Measurements from ENCODE around the gene TMEM217. TPM values are rescaled to one million over a fixed set of nuclear protein-coding genes. Genes with fewer than 3 reads are reported as not detected.
A peak's percentile ranks its signal among the peaks of the same experiment; 100 is the strongest.

TMEM217 gene
- total RNA-seq, 2 donors from 2014 or later, result 0.41 to 6.2 TPM

DNA sequence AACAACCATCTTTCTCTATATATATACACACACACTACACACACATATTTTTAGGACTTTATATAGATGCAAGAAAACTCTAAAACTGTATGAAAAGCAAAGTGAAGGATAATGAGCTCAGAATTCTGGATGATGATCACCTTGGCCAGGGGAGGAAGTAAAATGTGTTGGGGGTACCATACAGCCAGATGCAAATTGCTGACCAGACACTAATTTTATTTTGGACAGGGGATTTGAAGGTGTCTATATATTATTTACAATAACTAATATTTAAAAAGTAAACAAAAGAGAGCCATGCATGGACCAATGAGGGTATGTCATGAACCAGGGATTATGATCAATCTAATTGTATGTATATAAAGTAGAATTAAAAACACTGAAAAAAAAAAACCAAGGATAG is 20.2 kb downstream of the TMEM217 start:
- ATAC-seq (ENCODE audit: insufficient number of reproducible peaks, low FRiP score, low read depth) (no peak), DNase-seq (ENCODE audit: low spot score) (no peak)
- Histone ChIP-seq H3K9me3 (no peaks in the 10 kb centered on the region), H3K4me3 (no peak overlapping the region), H3K27me3 (replicated peaks; ENCODE audit: insufficient read depth) (no peaks in the 10 kb centered on the region), H3K27ac (peak overlapping the region in 1 of 2 donors; percentile 89), H3K4me1 (ENCODE audit: control insufficient read depth in 1 of 2, low read depth in 2 of 2) (peaks cover 33 to 44% of the 10 kb centered on the region in 2 donors), H3K36me3 (no peaks in the 10 kb centered on the region)
- TF ChIP-seq, protein P1, sequence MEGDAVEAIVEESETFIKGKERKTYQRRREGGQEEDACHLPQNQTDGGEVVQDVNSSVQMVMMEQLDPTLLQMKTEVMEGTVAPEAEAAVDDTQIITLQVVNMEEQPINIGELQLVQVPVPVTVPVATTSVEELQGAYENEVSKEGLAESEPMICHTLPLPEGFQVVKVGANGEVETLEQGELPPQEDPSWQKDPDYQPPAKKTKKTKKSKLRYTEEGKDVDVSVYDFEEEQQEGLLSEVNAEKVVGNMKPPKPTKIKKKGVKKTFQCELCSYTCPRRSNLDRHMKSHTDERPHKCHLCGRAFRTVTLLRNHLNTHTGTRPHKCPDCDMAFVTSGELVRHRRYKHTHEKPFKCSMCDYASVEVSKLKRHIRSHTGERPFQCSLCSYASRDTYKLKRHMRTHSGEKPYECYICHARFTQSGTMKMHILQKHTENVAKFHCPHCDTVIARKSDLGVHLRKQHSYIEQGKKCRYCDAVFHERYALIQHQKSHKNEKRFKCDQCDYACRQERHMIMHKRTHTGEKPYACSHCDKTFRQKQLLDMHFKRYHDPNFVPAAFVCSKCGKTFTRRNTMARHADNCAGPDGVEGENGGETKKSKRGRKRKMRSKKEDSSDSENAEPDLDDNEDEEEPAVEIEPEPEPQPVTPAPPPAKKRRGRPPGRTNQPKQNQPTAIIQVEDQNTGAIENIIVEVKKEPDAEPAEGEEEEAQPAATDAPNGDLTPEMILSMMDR (IDR thresholded peaks at IDR 0.05), result no peak

DNA sequence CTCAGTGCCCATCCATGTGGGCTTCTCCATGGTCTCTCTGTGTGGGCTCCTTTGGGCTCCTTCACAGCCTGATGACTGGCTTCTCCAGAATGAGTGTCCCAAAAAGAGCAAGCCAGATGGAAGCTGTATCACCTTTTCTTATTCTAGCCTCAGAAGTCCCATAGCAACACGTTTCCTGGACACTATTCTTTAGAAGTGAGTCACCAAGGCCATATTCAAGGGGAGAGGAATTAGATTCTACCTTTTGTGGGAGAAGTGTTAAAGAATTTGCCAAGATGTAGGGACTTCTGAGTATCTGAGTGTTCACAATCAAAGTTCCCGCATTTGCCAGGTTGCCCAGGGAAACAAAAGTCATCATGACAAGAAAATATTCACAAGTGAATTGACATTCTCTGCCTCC is 21.0 kb downstream of the TMEM217 start:
- Histone ChIP-seq H3K36me3 (no peaks in the 10 kb centered on the region), H3K4me1 (ENCODE audit: control insufficient read depth in 1 of 2, low read depth in 2 of 2) (peaks cover 27 to 35% of the 10 kb centered on the region in 2 donors), H3K27ac (peak overlapping the region in 1 of 2 donors; percentile 33)

DNA sequence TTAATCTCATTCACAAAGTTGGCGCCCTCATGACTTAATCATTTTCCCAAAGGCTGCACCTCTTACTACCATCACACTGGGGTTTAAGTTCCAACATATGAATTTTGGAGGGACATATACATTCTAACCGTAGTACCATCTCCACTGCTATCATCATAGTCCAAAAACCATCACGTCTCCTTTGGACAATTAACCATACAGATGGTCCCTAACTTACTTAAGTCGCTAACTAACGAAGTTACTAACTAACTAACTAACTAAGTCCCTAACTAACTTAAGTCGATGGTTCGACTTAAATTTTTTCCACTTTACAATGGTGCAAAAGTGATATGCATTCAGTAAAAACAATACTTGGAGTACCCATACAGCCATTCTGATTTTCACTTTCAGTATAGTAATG is 24.4 kb downstream of the TMEM217 start:
- ATAC-seq (ENCODE audit: insufficient number of reproducible peaks, low FRiP score, low read depth), result no peak
- Histone ChIP-seq H3K27ac (no peak overlapping the region), H3K4me1 (ENCODE audit: control insufficient read depth in 1 of 2, low read depth in 2 of 2) (peaks cover 6 to 7% of the 10 kb centered on the region in 2 donors), H3K27me3 (replicated peaks; ENCODE audit: insufficient read depth) (no peaks in the 10 kb centered on the region), H3K4me3 (no peak overlapping the region), H3K9me3 (no peaks in the 10 kb centered on the region), H3K36me3 (no peaks in the 10 kb centered on the region)
- no peak for DNase-seq (ENCODE audit: low spot score)
- TF ChIP-seq, protein P1 (IDR thresholded peaks at IDR 0.05), result no peak

More for the DNA sequence above, 21.0 kb downstream of the TMEM217 start:
- no peak overlapping the region for H3K4me3 ChIP-seq
- ATAC-seq (ENCODE audit: insufficient number of reproducible peaks, low FRiP score, low read depth), result no peak
- no peaks in the 10 kb centered on the region for H3K9me3 ChIP-seq
- TF ChIP-seq, protein P1 (IDR thresholded peaks at IDR 0.05), result no peak
- no peak for DNase-seq (ENCODE audit: low spot score)
- no peaks in the 10 kb centered on the region for H3K27me3 ChIP-seq (replicated peaks; ENCODE audit: insufficient read depth)

DNA sequence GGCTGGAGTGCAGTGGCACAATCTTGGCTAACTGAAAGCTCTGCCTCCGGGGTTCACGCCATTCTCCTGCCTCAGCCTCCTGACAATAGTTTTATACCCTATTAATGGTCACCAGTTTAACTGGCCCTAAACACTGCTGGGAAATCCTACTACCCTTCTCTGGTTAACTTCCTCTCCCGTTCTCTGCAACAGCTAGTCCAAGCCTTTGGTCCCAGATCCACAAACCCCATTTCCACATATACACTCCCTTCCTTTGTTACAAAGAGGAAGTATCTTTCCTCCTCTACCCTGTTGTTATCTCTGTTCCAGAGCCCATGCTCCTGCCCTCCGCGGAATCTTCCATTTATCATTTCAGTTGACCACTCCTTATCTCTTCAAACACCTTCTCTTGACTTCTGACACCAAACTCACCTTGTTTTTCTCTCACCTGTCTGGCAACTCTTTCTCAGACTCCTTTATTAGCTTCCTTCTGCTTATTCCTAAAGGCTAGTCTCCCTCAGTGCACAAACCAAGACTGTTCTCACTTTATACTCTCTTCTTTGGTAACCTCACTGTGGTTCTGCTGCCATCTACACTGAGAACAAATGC is 25.4 kb downstream of the TMEM217 start:
- H3K36me3 ChIP-seq, result no peaks in the 10 kb centered on the region
- H3K4me3 ChIP-seq, result no peak overlapping the region
- no peaks in the 10 kb centered on the region for H3K9me3 ChIP-seq
- ATAC-seq (ENCODE audit: insufficient number of reproducible peaks, low FRiP score, low read depth) (no peak), DNase-seq (ENCODE audit: low spot score) (no peak)
- no peaks in the 10 kb centered on the region for H3K27me3 ChIP-seq (replicated peaks; ENCODE audit: insufficient read depth)
- no peak overlapping the region for H3K27ac ChIP-seq
- H3K4me1 ChIP-seq (ENCODE audit: control insufficient read depth in 1 of 2, low read depth in 2 of 2), result no peaks in the 10 kb centered on the region
- TF ChIP-seq, protein P1 (IDR thresholded peaks at IDR 0.05), result no peak

DNA sequence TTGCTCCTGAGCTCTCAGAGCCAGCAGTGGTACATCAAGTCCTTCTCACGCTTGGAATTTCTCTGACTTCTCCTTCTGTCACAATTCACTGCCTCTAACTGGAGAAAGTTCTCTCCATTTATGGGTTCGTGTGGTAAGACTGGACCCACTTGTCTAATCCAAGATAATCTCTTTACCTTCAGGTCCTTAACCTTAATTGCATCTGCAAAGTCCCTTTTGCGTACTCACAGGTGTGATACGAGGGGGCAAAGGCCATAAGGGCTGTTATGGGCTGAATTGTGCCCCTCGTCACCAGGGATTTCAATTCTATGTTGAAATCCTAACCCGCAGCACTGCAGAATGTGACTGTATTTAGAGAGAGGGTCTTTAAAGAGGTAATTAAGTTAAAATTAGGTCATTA is 27.8 kb downstream of the TMEM217 start:
- Histone ChIP-seq H3K4me3 (no peak overlapping the region), H3K27ac (no peak overlapping the region), H3K9me3 (no peaks in the 10 kb centered on the region), H3K4me1 (ENCODE audit: control insufficient read depth in 1 of 2, low read depth in 2 of 2) (no peaks in the 10 kb centered on the region), H3K27me3 (replicated peaks; ENCODE audit: insufficient read depth) (no peaks in the 10 kb centered on the region), H3K36me3 (no peaks in the 10 kb centered on the region)
- ATAC-seq (ENCODE audit: insufficient number of reproducible peaks, low FRiP score, low read depth), result no peak
- no peak for DNase-seq (ENCODE audit: low spot score)
- TF ChIP-seq, protein P1 (IDR thresholded peaks at IDR 0.05), result no peak

All from thoracic aorta (tissue), 2 donors.